Activated naive CD4-positive, alpha-beta T cell treated with anti-CD3 and anti-CD28 coated beads, Interleukin-2, amount 50 U/mL, for 24 hours (primary cell): ENCODE data around the gene KRTAP12-1.
"Not testable (repeated sequence)": the region's sequence is repeated elsewhere in the genome, so short reads cannot be mapped to it uniquely, and the experiment has no call there.

Experiments
- H3K27ac Mint-ChIP-seq: one replicate; pipeline ENCODE4 v1.8.0; 2021; ENCODE audit warnings: mild to moderate bottlenecking, mixed read lengths
- H3K27me3 Mint-ChIP-seq: one replicate; pipeline ENCODE4 v1.8.0; 2021; ENCODE audit warnings: mixed read lengths
- H3K36me3 Mint-ChIP-seq: one replicate; pipeline ENCODE4 v1.8.0; 2021; ENCODE audit warnings: mixed read lengths
- H3K4me1 Mint-ChIP-seq: one replicate; pipeline ENCODE4 v1.8.0; 2021; ENCODE audit warnings: mixed read lengths
- H3K4me3 Mint-ChIP-seq: one replicate; pipeline ENCODE4 v1.8.0; 2021; ENCODE audit warnings: mild to moderate bottlenecking, mixed read lengths
- H3K9me3 Mint-ChIP-seq: one replicate; pipeline ENCODE4 v1.8.0; 2021; ENCODE audit warnings: mixed read lengths

KRTAP12-1 gene

DNA sequence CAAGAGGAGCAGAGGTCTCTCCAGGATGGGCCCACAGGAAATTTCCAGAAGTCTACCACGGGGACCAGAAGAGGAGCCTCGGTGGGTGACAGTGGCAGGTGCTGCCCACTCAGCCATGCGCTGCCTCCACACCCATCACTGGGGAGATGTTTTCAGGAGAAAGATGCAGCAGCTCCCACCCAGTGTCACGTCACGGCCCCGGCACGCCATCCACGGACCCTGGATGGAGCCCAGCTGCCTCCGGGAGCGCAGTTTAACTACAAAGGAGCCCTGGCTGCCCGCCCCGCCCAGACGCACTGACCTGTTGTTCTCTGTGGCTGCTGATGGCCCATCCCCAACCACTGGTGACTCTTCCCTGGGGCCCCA, 22.7 kb upstream of the KRTAP12-1 start:
- peaks cover 39% of the 10 kb centered on the region for H3K27me3 Mint-ChIP-seq
- no peak overlapping the region for H3K27ac Mint-ChIP-seq
- no peak overlapping the region for H3K4me3 Mint-ChIP-seq
- peaks cover 12% of the 10 kb centered on the region for H3K4me1 Mint-ChIP-seq
- peaks cover 6% of the 10 kb centered on the region for H3K36me3 Mint-ChIP-seq
- no peaks in the 10 kb centered on the region for H3K9me3 Mint-ChIP-seq

DNA sequence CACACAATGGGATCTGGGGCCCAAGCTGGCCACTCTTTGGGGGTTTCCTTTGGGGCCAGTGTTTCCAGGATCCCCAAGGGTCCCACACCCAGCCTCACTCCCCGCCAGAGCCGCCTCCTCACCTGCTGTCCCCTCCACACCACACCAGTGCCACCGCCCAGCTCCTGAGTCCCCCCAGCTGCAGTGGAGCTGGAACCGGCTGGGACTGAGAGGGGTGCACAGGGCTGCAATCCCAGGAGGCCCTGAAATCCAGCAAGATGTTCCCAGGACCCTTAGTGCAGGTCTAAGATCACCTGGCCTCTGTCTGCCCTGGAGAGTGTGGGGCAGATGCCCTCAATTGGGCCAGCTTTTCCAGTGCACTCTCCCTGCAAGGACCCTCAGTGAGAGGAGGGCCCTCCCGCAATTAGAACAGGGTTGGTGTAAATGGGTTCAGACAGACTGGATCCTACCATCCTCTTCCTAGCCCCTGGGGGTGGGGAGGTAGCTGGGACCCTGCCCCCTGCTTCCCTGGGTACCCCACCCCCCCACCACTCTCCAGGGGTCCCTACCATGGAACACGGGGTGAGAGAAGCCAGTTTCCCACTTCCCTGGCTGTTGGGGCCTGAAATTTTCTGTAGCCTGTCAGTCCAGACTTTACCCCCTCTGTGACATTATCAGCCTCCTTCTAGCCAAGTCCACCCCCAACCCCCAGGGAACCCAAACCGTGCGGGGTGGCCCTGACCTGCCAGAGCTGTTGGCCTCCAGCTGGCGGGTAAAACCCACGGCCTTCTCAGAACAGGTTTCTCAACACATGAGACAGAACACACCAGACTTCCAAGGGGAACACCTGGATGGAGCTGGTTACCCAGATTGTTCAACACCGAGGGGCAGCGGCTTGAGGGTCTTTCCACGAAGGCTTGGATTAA, 22.0 kb upstream of the KRTAP12-1 start:
- H3K27me3 Mint-ChIP-seq, result peaks cover 38% of the 10 kb centered on the region
- H3K9me3 Mint-ChIP-seq, result no peaks in the 10 kb centered on the region
- no peak overlapping the region for H3K4me3 Mint-ChIP-seq
- H3K4me1 Mint-ChIP-seq, result peaks cover 6% of the 10 kb centered on the region
- H3K36me3 Mint-ChIP-seq, result peaks cover 6% of the 10 kb centered on the region
- no peak overlapping the region for H3K27ac Mint-ChIP-seq

- H3K4me1 Mint-ChIP-seq, result peaks cover 7% of the 10 kb centered on the region
- no peaks in the 10 kb centered on the region for H3K9me3 Mint-ChIP-seq
- H3K27ac Mint-ChIP-seq, result no peak overlapping the region
- H3K4me3 Mint-ChIP-seq, result no peak overlapping the region
- peaks cover 6% of the 10 kb centered on the region for H3K36me3 Mint-ChIP-seq
- H3K27me3 Mint-ChIP-seq, result peaks cover 41% of the 10 kb centered on the region
Observed at GRCh38 chr21:44702973-44703730, 21.2 kb upstream of the KRTAP12-1 start.

DNA sequence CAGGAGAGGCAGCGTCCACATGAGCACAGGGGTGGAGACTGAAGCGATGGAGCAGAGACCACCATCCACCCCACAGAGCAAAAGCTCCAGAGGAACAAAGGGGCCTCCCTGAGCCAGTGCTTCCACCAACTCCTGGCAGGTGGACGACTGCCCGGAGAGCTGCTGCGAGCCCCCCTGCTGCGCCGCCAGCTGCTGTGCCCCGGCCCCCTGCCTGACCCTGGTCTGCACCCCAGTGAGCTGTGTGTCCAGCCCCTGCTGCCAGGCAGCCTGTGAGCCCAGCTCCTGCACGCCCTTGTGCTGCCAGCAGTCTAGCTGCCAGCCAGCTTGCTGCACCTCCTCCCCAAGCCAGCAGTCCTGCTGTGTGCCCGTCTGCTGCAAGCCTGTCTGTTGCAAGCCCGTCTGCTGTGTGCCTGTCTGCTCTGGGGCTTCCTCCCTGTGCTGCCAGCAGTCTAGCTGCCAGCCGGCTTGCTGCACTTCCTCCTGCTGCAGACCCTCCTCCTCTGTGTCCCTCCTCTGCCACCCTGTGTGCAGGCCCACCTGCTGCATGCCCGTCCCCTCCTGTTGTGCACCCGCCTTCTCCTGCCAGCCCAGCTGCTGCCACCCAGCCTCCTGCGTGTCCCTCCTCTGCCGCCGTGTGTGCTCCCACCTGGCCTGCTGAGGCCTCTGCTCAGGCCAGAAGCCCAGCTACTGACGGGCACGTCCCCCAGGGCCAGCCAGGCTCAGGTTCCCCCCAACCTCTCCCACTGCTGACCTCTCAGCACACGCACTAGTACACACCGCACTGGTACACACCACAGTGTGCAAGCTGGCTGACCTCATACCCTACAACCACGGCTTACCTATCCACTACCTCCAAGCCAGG, 20.4 kb upstream of the KRTAP12-1 start:
- H3K4me1 Mint-ChIP-seq, result peaks cover 10% of the 10 kb centered on the region
- no peaks in the 10 kb centered on the region for H3K9me3 Mint-ChIP-seq
- H3K4me3 Mint-ChIP-seq, result no peak overlapping the region
- H3K27ac Mint-ChIP-seq, result no peak overlapping the region
- H3K27me3 Mint-ChIP-seq, result peaks cover 46% of the 10 kb centered on the region
- H3K36me3 Mint-ChIP-seq, result peaks cover 6% of the 10 kb centered on the region

- Mint-ChIP-seq H3K36me3 (peaks cover 6% of the 10 kb centered on the region), H3K4me1 (peaks cover 9% of the 10 kb centered on the region), H3K4me3 (no peak overlapping the region), H3K27me3 (peaks cover 45% of the 10 kb centered on the region), H3K9me3 (no peaks in the 10 kb centered on the region), H3K27ac (no peak overlapping the region)
Observed at GRCh38 chr21:44701541-44701940, 19.6 kb upstream of the KRTAP12-1 start.

DNA sequence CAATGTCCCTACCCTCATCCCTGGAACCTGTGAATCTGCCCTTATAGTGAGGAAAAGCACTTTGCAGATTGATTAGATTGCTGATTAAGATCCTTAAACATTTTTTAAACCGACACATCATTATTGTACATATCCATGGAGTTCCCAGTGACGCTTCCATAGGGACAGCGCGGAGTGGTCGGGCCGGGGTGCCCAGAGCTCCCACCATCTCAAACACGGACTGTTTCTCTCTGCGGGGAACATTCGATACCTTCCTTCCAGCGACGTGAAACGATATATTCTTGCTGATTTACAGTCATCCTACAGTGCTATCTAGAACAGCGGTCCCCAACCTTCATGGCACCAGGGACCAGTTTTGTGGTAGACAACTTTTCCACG, 19.0 kb upstream of the KRTAP12-1 start:
- Mint-ChIP-seq H3K36me3 (peaks cover 6% of the 10 kb centered on the region), H3K9me3 (no peaks in the 10 kb centered on the region), H3K4me3 (no peak overlapping the region), H3K27me3 (peaks cover 45% of the 10 kb centered on the region), H3K27ac (peak overlapping the region; percentile 35), H3K4me1 (peaks cover 9% of the 10 kb centered on the region)

DNA sequence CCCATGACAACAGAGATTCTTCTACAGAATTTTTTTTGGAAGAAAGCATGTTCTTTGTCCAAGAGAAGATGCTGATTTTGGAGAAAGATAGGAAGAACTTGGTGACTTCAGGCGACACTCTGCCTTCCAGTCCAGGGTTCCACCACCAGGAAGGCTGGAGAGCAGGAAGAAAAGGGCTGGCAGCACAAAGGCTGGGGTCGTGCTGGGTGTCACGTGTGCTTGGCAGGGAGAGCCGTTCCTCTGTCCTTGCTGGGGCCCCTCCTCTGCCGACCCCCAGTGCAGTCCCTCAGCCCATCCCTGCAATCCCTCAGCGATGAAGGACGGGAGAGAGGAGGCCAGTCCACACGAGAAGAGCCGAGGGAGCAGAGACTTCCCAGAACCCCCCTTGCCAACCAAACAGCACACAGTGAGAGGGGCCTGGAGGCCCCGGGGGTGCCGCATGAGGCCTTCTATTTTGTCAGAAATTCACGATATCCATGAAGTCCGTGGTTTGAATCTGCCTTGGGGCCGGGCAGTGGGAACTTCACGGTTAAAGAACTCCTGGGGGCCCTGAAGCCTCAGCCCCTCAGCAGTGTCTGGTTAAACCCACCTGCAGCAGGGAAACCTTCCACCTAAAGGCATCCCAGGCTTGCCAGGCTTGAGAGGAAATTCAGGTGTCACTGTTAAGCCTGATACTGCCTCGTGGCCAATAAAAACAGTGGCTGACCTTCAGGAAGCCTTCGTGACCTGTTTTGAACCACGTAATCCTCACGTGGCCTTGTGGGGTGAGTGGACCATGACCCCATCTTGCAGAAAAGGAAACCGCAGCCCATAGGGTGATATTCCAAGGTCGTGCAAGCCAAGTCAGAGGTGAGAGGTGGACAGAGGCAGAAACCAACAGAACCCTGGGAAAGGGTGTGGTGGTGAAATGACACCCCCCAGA, 18.4 kb upstream of the KRTAP12-1 start:
- H3K27me3 Mint-ChIP-seq, result peaks cover 40% of the 10 kb centered on the region
- H3K4me1 Mint-ChIP-seq, result peaks cover 10% of the 10 kb centered on the region
- H3K36me3 Mint-ChIP-seq, result peaks cover 2% of the 10 kb centered on the region
- no peaks in the 10 kb centered on the region for H3K9me3 Mint-ChIP-seq
- no peak overlapping the region for H3K4me3 Mint-ChIP-seq
- no peak overlapping the region for H3K27ac Mint-ChIP-seq

DNA sequence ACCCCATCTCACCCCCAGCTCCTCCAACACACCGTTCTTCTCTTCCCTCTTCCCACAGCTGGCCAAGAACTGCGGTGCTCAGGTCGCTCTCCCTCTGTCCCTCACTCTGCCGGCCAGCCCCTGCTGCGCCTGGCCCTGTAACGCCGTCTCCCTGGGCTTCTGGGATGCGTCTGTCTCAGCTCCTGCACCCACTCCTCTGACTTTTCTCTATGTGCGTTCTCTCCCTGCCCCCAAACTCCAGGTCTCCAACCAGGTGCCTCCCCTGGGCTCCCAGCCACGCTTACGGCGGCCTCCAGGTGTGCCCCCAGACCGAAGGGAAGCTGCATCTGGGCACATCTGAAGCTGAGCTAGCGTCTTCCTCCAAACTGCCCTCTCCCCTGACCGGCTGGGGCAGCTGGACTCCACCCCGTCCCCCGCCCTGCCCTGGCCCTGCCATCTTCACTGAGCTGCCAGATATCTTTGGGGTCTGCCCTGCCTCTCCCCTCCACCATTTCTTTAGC, 17.6 kb upstream of the KRTAP12-1 start:
- Mint-ChIP-seq H3K36me3 (no peaks in the 10 kb centered on the region), H3K27ac (no peak overlapping the region), H3K4me3 (peak overlapping the region; percentile 30), H3K9me3 (no peaks in the 10 kb centered on the region), H3K4me1 (peaks cover 16% of the 10 kb centered on the region), H3K27me3 (peaks cover 34% of the 10 kb centered on the region)

- Mint-ChIP-seq H3K9me3 (peaks cover 10% of the 10 kb centered on the region), H3K27me3 (peaks cover 28% of the 10 kb centered on the region), H3K4me1 (peaks cover 20% of the 10 kb centered on the region), H3K4me3 (no peak overlapping the region), H3K36me3 (peaks cover 2% of the 10 kb centered on the region), H3K27ac (no peak overlapping the region)
Observed at GRCh38 chr21:44697811-44698734, 16.1 kb upstream of the KRTAP12-1 start.

DNA sequence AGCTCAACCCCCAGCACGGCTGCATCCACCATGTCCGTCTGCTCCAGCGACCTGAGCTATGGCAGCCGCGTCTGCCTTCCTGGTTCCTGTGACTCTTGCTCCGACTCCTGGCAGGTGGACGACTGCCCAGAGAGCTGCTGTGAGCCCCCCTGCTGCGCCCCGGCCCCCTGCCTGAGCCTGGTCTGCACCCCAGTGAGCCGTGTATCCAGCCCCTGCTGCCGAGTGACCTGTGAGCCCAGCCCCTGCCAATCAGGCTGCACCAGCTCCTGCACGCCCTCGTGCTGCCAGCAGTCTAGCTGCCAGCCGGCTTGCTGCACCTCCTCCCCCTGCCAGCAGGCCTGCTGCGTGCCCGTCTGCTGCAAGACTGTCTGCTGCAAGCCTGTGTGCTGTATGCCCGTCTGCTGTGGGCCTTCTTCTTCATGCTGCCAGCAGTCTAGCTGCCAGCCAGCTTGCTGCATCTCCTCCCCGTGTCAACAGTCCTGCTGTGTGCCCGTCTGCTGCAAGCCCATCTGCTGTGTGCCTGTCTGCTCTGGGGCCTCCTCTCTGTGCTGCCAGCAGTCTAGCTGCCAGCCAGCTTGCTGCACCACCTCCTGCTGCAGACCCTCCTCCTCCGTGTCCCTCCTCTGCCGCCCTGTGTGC, 15.3 kb upstream of the KRTAP12-1 start, which contains the start of gene KRTAP10-12:
Gene KRTAP10-12, plus strand, starts transcription at position 1 of the 639 bp plus-strand sequence. Its CDS starts 30 bp downstream, at position 31.
- not testable (repeated sequence) for H3K27ac Mint-ChIP-seq, H3K36me3 Mint-ChIP-seq, H3K4me3 Mint-ChIP-seq
- Mint-ChIP-seq H3K27me3 (peaks cover 22% of the 10 kb centered on the region), H3K9me3 (peaks cover 18% of the 10 kb centered on the region), H3K4me1 (peaks cover 21% of the 10 kb centered on the region)

DNA sequence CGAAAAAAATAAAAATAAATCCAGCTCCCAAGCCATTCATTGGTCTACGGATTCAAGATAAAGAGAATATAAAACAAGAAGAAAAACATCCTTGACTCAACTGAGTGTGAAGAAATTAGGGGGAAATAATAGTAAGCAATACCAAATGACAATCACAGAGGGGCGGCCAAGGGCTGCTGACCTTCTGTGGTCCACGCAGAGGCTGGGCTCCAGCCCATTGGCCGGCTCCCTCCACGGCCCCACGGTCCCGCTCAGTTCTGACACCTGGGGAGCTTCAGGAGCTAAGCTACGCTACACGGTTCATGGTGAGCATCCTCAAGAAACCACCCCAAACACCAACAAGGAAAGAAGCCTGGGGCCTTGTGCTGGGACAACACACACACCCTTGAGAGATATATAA, 14.6 kb upstream of the KRTAP12-1 start:
- Mint-ChIP-seq H3K4me1 (peaks cover 28% of the 10 kb centered on the region), H3K27me3 (peaks cover 18% of the 10 kb centered on the region), H3K27ac (no peak overlapping the region), H3K4me3 (no peak overlapping the region), H3K36me3 (peaks cover 4% of the 10 kb centered on the region), H3K9me3 (peaks cover 18% of the 10 kb centered on the region)

- Mint-ChIP-seq H3K9me3 (peaks cover 18% of the 10 kb centered on the region), H3K27me3 (peaks cover 18% of the 10 kb centered on the region), H3K4me3 (no peak overlapping the region), H3K4me1 (peaks cover 35% of the 10 kb centered on the region), H3K36me3 (peaks cover 4% of the 10 kb centered on the region), H3K27ac (no peak overlapping the region)
Observed at GRCh38 chr21:44695641-44696040, 13.7 kb upstream of the KRTAP12-1 start.

DNA sequence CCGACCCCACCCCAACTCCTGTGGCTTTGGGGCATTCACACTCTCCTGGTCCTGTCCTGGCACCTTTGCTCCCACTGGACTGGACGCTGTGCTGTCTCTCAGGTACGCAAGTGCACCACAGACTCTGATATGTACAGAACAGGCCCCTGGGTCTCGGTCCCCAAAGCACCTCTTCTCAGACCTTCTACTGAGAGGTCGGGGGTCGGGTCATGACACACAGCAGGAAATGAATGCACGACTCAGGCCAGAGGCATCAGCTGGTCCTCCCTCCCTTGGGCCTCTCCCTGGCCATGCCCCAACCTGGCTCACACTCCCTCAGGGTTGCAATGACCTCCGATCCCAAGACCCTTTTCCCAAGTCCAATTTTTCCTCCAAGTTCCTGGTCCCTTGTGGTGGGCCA, 13.2 kb upstream of the KRTAP12-1 start:
- Mint-ChIP-seq H3K4me3 (no peak overlapping the region), H3K4me1 (peaks cover 35% of the 10 kb centered on the region), H3K27ac (no peak overlapping the region), H3K9me3 (peaks cover 18% of the 10 kb centered on the region), H3K36me3 (peaks cover 4% of the 10 kb centered on the region), H3K27me3 (peaks cover 18% of the 10 kb centered on the region)
